K562 (cell line): ENCODE data around the gene SHROOM3. TPM values are rescaled to one million over a fixed set of nuclear protein-coding genes. Genes with fewer than 3 reads are reported as not detected.

Experiments
- CTBP1 ChIP-seq: fragments of 450-650 bp; IDR thresholded peaks from 2 replicates; pipeline ENCODE4 v1.6.1; 2016; ENCODE audit warnings: borderline replicate concordance
- E2F1 ChIP-seq: sonication (generic); formaldehyde crosslinking; IDR thresholded peaks from 2 replicates; pipeline ENCODE4 v1.8.1; 2023; ENCODE audit warnings: mild to moderate bottlenecking, missing genetic modification reagents, moderate library complexity
- FOXM1 ChIP-seq, 2 experiments: fragments of 450-650 bp in 1 of 2; sonication (generic) in 1 of 2; formaldehyde crosslinking in 1 of 2; IDR thresholded peaks; 2 replicates each; pipeline versions ENCODE4 v1.6.1 to v1.9.0; 2017 to 2022; ENCODE audit warnings: low read depth in 2 of 2, mild to moderate bottlenecking in 2 of 2, missing genetic modification reagents in 1 of 2, moderate library complexity in 1 of 2
- GMEB1 ChIP-seq: fragments of 250-450 bp; sonication (Bioruptor Pico); IDR thresholded peaks from 2 replicates; pipeline ENCODE4 v1.4.0; 2020; ENCODE audit warnings: mild to moderate bottlenecking
- HMGXB4 ChIP-seq: sonication (generic); formaldehyde crosslinking; IDR thresholded peaks from 2 replicates; pipeline ENCODE4 v1.8.1; 2023; ENCODE audit warnings: mild to moderate bottlenecking, missing genetic modification reagents
- ILF3 ChIP-seq: fragments of 450-650 bp; IDR thresholded peaks from 2 replicates; pipeline ENCODE4 v1.6.1; 2018; ENCODE audit warnings: antibody characterized with exemption, mild to moderate bottlenecking, moderate library complexity, borderline replicate concordance
- JUND ChIP-seq, 2 experiments: IDR thresholded peaks; 2 replicates in 1 of 2; 3 replicates in 1 of 2; pipeline ENCODE4 v1.6.1; 2011; ENCODE audit warnings: borderline replicate concordance in 2 of 2, low read depth in 2 of 2, low read length in 2 of 2, improper control_type of control experiment in 1 of 2, missing biosample characterization in 1 of 2, missing genetic modification characterization in 1 of 2, missing genetic modification reagents in 1 of 2
- KDM1A ChIP-seq, 2 experiments: fragments of 450-650 bp; IDR thresholded peaks; 2 replicates each; pipeline ENCODE4 v1.6.1; 2016; ENCODE audit warnings: mild to moderate bottlenecking in 2 of 2
- MNT ChIP-seq, 2 experiments: fragments of 450-650 bp; conservative IDR thresholded peaks; 2 replicates each; pipeline ENCODE4 v1.6.1; 2017; ENCODE audit warnings: mild to moderate bottlenecking in 2 of 2, moderate library complexity in 2 of 2
- RBM15 ChIP-seq: fragments of 200-400 bp; formaldehyde crosslinking; IDR thresholded peaks from 2 replicates; pipeline ENCODE4 v1.6.1; 2018; ENCODE audit warnings: mild to moderate bottlenecking, low read length, moderate library complexity; ENCODE audit not compliant: insufficient read depth
- RBM39 ChIP-seq: fragments of 200-400 bp; formaldehyde crosslinking; optimal IDR thresholded peaks from 2 replicates; pipeline ENCODE3; 2018; ENCODE audit warnings: low read depth, low read length
- polyA plus RNA-seq, 8 experiments: library from polyadenylated mRNA; depleted of rRNA in 4 of 8; stranded (reverse) in 5 of 8; unstranded in 3 of 8; fragments of >200 nt; fragmentation: Nextera tagmentation in 2 of 8; fragmentation: Illumina TruSeq in 1 of 8; extraction: Ambion mirVana in 2 of 8; extraction: Trizol in 1 of 8; gene quantifications; 2 replicates each; pipeline versions ENCODE4 v1.2.1 to v1.2.3, GENCODE V29; 2011 to 2014; ENCODE audit warnings: inconsistent platforms in 1 of 8, missing spikeins in 1 of 8
- total RNA-seq, 7 experiments: library from RNA; depleted of rRNA in 6 of 7; stranded (reverse); fragments of >200 nt in 6 of 7; fragmentation: Illumina TruSeq in 2 of 7; extraction: Trizol in 2 of 7; gene quantifications; 2 replicates each; pipeline versions ENCODE4 v1.2.1 to v1.2.3, GENCODE V29; 2011 to 2021; ENCODE audit warnings: low replicate concordance in 1 of 7
- TF ChIP-seq, protein P1 (sequence below): IDR thresholded peaks from 2 replicates; pipeline ENCODE4 v1.6.1; 2012; ENCODE audit warnings: low read depth, low read length, improper control_type of control experiment, borderline replicate concordance

The SHROOM3 gene
- total and polyA plus RNA-seq, 9 of the 15 experiments (the other 6 are each of a cell fraction or from before 2014, with no cell fraction given), result 0.01 to 0.07 TPM; not detected in 7

DNA sequence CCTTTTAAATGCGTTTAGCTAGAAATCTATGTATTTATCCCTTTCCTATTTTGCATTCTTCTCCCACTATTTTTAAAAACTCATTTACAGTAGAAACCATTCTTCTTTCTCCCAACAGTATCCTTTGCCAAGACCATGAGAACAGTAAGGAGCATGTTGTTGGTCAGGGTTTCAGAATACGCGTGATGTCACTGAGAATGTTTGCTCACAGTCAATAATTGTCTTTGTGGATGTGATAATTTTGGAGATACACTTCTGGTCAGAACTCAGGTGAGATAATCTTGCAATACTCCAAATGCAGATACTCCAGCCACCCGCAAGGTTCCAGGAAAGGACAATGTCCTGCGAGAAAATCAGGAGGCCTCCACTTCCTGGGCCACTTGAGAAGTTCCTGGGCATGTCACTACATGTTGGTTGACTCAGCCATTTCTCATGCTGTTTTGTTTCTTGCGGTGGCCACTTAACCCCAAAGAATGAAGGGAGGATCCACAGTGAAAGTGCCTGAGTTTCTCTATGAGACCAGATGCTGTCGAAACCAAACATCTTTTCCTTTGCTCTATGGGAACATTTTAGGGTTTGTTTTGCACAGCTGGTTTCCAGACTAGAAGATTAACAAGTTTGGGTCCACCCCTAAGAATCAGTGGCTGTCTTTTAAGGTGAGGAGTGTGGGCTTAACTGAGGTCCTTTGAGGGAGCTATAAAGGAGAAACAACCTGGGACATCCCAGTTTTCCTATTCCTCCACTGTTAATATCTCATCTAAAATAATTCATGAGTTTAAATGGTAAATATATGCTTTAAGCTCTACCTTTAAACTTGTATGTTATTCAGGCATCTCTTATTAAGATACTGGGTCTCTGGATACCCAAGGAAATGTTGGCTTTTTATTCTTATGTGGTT, 346.9 kb downstream of the SHROOM3 start (continued):
- TF ChIP-seq, protein P1, sequence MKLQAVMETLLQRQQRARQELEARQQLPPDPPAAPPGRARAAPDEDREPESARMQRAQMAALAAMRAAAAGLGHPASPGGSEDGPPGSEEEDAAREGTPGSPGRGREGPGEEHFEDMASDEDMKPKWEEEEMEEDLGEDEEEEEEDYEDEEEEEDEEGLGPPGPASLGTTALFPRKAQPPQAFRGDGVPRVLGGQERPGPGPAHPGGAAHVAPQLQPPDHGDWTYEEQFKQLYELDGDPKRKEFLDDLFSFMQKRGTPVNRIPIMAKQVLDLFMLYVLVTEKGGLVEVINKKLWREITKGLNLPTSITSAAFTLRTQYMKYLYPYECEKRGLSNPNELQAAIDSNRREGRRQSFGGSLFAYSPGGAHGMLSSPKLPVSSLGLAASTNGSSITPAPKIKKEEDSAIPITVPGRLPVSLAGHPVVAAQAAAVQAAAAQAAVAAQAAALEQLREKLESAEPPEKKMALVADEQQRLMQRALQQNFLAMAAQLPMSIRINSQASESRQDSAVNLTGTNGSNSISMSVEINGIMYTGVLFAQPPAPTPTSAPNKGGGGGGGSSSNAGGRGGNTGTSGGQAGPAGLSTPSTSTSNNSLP, result no peak
- TF ChIP-seq KDM1A (IDR thresholded peaks at IDR 0.05) (no peak), E2F1 (no peak), ILF3 (no peak), MNT (conservative IDR thresholded peaks at IDR 0.05) (no peak), RBM15 (no peak), GMEB1 (no peak), CTBP1 (peak; percentile 43; the same call in 1 of the 2 replicates), RBM39 (no peak), JUND (IDR thresholded peaks at IDR 0.05; ENCODE audit: borderline replicate concordance, low read depth, low read length) (peak; percentile 35; the same call in 1 of the 2 replicates), JUND (tag; IDR thresholded peaks at IDR 0.05; ENCODE audit: borderline replicate concordance, low read depth, low read length) (peak; percentile 38; the same call in 1 of the 3 replicates), HMGXB4 (CRISPR knock-in tag) (no peak), FOXM1 (IDR thresholded peaks at IDR 0.05; ENCODE audit: low read depth) (no peak), FOXM1 (CRISPR knock-in tag; IDR thresholded peaks at IDR 0.05; ENCODE audit: low read depth) (no peak)
